HepG2 (cell line): ENCODE data around the gene CTSA. TPM values are rescaled to one million over a fixed set of nuclear protein-coding genes. Genes with fewer than 3 reads are reported as not detected.

Experiments used
- BRCA1 ChIP-seq: sonication (generic); formaldehyde crosslinking; IDR thresholded peaks from 2 replicates; pipeline ENCODE4 v1.4.0; 2020; ENCODE audit warnings: missing genetic modification reagents
- GABPB1 ChIP-seq: IDR thresholded peaks from 2 replicates; pipeline ENCODE4 v1.6.1; 2016; ENCODE audit warnings: mild to moderate bottlenecking, missing genetic modification reagents, moderate library complexity, missing compliant biosample characterization
- HDAC2 ChIP-seq: sonication (generic); formaldehyde crosslinking; IDR thresholded peaks from 2 replicates; pipeline ENCODE4 v1.4.0; 2020; ENCODE audit warnings: missing genetic modification reagents
- NBN ChIP-seq: fragments of 450-650 bp; conservative IDR thresholded peaks from 2 replicates; pipeline ENCODE4 v1.6.1; 2017
- PHF21A ChIP-seq: sonication (generic); formaldehyde crosslinking; IDR thresholded peaks from 2 replicates; pipeline ENCODE4 v1.5.0; 2020; ENCODE audit warnings: mild to moderate bottlenecking, missing genetic modification reagents
- RNF219 ChIP-seq: sonication (generic); formaldehyde crosslinking; IDR thresholded peaks from 2 replicates; pipeline ENCODE4 v1.5.0; 2020; ENCODE audit warnings: mild to moderate bottlenecking, missing genetic modification reagents
- SIN3A ChIP-seq: IDR thresholded peaks from 2 replicates; pipeline ENCODE4 v1.6.1; 2011; ENCODE audit warnings: low read depth, mild to moderate bottlenecking, control low read depth, low read length, borderline replicate concordance
- SMYD3 ChIP-seq: sonication (generic); formaldehyde crosslinking; IDR thresholded peaks from 2 replicates; pipeline ENCODE4 v1.8.1; 2023; ENCODE audit warnings: mild to moderate bottlenecking, missing genetic modification reagents
- SNAPC2 ChIP-seq: sonication (generic); formaldehyde crosslinking; IDR thresholded peaks from 2 replicates; pipeline ENCODE4 v1.8.1; 2022; ENCODE audit warnings: mild to moderate bottlenecking, missing genetic modification reagents
- ZBTB7B ChIP-seq: sonication (generic); formaldehyde crosslinking; IDR thresholded peaks from 2 replicates; pipeline ENCODE4 v1.4.0; 2020; ENCODE audit warnings: missing genetic modification reagents
- ZNF121 ChIP-seq: sonication (generic); formaldehyde crosslinking; IDR thresholded peaks from 2 replicates; pipeline ENCODE4 v1.5.0; 2020; ENCODE audit warnings: mild to moderate bottlenecking, missing genetic modification reagents
- ZNF550 ChIP-seq: sonication (generic); formaldehyde crosslinking; IDR thresholded peaks from 2 replicates; pipeline ENCODE4 v1.4.0; 2020; ENCODE audit warnings: mild to moderate bottlenecking, missing genetic modification reagents, borderline replicate concordance
- ZNF724P ChIP-seq: sonication (generic); formaldehyde crosslinking; IDR thresholded peaks from 2 replicates; pipeline ENCODE4 v1.8.0; 2022; ENCODE audit warnings: missing genetic modification reagents, borderline replicate concordance
- ZSCAN31 ChIP-seq: sonication (generic); formaldehyde crosslinking; IDR thresholded peaks from 2 replicates; pipeline ENCODE4 v1.5.0; 2020; ENCODE audit warnings: low read depth, mild to moderate bottlenecking, missing genetic modification reagents
- polyA plus RNA-seq, 8 experiments: library from polyadenylated mRNA; depleted of rRNA in 3 of 8; stranded (reverse) in 7 of 8; unstranded in 1 of 8; fragments of >200 nt; fragmentation: Illumina TruSeq in 4 of 8; extraction: Trizol in 4 of 8; gene quantifications; 2 replicates each; pipeline versions ENCODE4 v1.2.1 to v1.2.3, GENCODE V29; 2011 to 2016; ENCODE audit warnings: low read depth in 4 of 8, missing spikeins in 1 of 8, mixed read lengths in 1 of 8; ENCODE audit not compliant: insufficient read depth in 1 of 8
- total RNA-seq, 5 experiments: library from RNA; depleted of rRNA; stranded (reverse); fragments of >200 nt; fragmentation: Illumina TruSeq; extraction: Trizol; gene quantifications; 2 replicates each; pipeline ENCODE4 v1.2.3, GENCODE V29; 2016; ENCODE audit warnings: low read depth in 1 of 5
- TF ChIP-seq, protein P1 (sequence below): sonication (generic); formaldehyde crosslinking; IDR thresholded peaks from 2 replicates; pipeline ENCODE4 v1.8.1; 2023; ENCODE audit warnings: mild to moderate bottlenecking, moderate library complexity, missing genetic modification reagents
- TF ChIP-seq, protein P2 (sequence below): sonication (generic); formaldehyde crosslinking; IDR thresholded peaks from 2 replicates; pipeline ENCODE4 v1.4.0; 2020; ENCODE audit warnings: low read depth, mild to moderate bottlenecking, missing genetic modification reagents
- TF ChIP-seq, protein P3 (sequence below): IDR thresholded peaks from 2 replicates; pipeline ENCODE4 v1.6.1; 2016; ENCODE audit warnings: missing compliant biosample characterization, missing genetic modification reagents, borderline replicate concordance
- TF ChIP-seq, protein P4 (sequence below): IDR thresholded peaks from 2 replicates; pipeline ENCODE4 v1.6.1; 2016; ENCODE audit warnings: low read depth
- TF ChIP-seq, protein P5 (sequence below): IDR thresholded peaks from 2 replicates; pipeline ENCODE4 v1.6.1; 2016; ENCODE audit warnings: low read depth, control low read depth

CTSA gene
- total and polyA plus RNA-seq, 2 of the 13 experiments (the other 11 are each of a cell fraction or from before 2014, with no cell fraction given) = 202 to 231 TPM

DNA sequence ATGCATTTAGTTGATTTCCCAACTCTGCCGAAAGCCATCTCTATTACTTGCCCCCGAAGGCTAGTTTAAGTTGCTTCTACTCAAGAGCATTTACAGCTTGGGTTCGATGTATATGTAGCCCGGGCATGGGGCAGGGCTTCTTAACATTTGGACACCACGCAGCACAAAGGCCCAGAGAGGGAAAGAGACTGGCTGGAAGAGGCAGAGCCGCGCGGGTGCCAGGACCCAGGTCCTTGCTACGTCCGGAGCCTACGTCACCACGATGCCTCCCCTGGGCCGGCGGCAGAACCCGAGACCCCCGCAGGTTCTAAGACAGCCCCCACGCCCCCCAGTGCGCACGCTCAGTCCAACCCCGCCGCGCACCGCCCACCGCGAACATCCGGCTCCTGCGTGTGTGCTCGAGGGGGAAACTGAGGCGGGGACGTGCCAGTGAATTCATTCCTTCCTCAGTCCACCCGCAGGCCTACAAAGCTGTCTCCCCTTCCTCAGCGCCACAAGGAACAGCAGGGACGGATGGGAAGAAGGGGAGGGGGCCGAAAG, 43.0 kb downstream of the CTSA start (continued):
- TF ChIP-seq, protein P1, sequence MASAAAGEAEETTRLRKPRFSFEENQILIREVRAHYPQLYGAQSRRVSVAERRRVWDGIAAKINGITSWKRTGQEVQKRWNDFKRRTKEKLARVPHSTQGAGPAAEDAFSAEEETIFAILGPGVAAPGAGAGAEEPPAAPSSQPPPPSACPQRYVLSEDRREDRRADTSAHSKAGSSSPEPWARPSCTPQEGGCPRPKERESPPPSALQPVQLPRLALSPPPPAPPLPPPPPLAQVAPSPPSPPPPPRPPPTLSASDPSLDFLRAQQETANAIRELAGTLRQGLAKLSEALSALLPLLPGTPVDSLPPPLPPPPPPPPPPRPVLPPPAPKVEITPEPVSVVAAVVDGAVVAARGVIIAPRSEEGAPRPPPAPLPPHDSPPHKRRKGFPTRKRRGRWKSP (CRISPR knock-in tag) = peak; percentile 65; the same call in 1 of the 2 replicates
- TF ChIP-seq ZNF724P (CRISPR knock-in tag) (peak; percentile 26; the same call in 1 of the 2 replicates), NBN (no peak), PHF21A (no peak), SNAPC2 (CRISPR knock-in tag) (peak; percentile 16; the same call in 1 of the 2 replicates), ZNF121 (CRISPR knock-in tag) (no peak; the same call in 1 of the 2 replicates), RNF219 (CRISPR knock-in tag) (peak; percentile 86; the same call in 1 of the 2 replicates), SIN3A (no peak), ZBTB7B (peak; percentile 65), BRCA1 (CRISPR knock-in tag) (0 out of 2 replicates have a peak, but pooled peaks have one; percentile 26), ZNF550 (CRISPR knock-in tag) (peak; percentile 28; the same call in 1 of the 2 replicates), GABPB1 (CRISPR knock-in tag) (no peak), SMYD3 (0 out of 2 replicates have a peak, but pooled peaks have one; percentile 78), ZSCAN31 (no peak), HDAC2 (peak; percentile 36; the same call in 1 of the 2 replicates)
- TF ChIP-seq, protein P2, sequence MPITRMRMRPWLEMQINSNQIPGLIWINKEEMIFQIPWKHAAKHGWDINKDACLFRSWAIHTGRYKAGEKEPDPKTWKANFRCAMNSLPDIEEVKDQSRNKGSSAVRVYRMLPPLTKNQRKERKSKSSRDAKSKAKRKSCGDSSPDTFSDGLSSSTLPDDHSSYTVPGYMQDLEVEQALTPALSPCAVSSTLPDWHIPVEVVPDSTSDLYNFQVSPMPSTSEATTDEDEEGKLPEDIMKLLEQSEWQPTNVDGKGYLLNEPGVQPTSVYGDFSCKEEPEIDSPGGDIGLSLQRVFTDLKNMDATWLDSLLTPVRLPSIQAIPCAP (CRISPR knock-in tag) = 0 out of 2 replicates have a peak, but pooled peaks have one; percentile 25
- TF ChIP-seq, protein P3, sequence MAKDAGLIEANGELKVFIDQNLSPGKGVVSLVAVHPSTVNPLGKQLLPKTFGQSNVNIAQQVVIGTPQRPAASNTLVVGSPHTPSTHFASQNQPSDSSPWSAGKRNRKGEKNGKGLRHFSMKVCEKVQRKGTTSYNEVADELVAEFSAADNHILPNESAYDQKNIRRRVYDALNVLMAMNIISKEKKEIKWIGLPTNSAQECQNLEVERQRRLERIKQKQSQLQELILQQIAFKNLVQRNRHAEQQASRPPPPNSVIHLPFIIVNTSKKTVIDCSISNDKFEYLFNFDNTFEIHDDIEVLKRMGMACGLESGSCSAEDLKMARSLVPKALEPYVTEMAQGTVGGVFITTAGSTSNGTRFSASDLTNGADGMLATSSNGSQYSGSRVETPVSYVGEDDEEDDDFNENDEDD = peak; percentile 17; the same call in 1 of the 2 replicates
- TF ChIP-seq, protein P4, sequence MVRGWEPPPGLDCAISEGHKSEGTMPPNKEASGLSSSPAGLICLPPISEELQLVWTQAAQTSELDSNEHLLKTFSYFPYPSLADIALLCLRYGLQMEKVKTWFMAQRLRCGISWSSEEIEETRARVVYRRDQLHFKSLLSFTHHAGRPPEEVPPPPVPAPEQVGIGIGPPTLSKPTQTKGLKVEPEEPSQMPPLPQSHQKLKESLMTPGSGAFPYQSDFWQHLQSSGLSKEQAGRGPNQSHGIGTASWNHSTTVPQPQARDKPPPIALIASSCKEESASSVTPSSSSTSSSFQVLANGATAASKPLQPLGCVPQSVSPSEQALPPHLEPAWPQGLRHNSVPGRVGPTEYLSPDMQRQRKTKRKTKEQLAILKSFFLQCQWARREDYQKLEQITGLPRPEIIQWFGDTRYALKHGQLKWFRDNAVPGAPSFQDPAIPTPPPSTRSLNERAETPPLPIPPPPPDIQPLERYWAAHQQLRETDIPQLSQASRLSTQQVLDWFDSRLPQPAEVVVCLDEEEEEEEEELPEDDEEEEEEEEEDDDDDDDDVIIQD (CRISPR knock-in tag) = peak; percentile 71; the same call in 1 of the 2 replicates
- TF ChIP-seq, protein P5, sequence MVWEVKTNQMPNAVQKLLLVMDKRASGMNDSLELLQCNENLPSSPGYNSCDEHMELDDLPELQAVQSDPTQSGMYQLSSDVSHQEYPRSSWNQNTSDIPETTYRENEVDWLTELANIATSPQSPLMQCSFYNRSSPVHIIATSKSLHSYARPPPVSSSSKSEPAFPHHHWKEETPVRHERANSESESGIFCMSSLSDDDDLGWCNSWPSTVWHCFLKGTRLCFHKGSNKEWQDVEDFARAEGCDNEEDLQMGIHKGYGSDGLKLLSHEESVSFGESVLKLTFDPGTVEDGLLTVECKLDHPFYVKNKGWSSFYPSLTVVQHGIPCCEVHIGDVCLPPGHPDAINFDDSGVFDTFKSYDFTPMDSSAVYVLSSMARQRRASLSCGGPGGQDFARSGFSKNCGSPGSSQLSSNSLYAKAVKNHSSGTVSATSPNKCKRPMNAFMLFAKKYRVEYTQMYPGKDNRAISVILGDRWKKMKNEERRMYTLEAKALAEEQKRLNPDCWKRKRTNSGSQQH (CRISPR knock-in tag) = peak; percentile 13; the same call in 1 of the 2 replicates
